DOHH2 (cell line): Measurements from ENCODE around the gene TPPP2.

Experiments used
- H3F3A ChIP-seq: fragments of 200-600 bp; sonication (generic), shearing (Covaris generic); 2 replicates; pipeline ENCODE4 v1.6.0; 2016; ENCODE audit warnings: antibody characterized with exemption, mild to moderate bottlenecking; ENCODE audit not compliant: control insufficient read depth, insufficient read depth
- H3K27ac ChIP-seq: fragments of 200-600 bp; sonication (generic); 2 replicates; pipeline ENCODE4 v1.5.1; 2014; ENCODE audit warnings: low read depth, mild to moderate bottlenecking, low read length, moderate library complexity
- H3K27me3 ChIP-seq: fragments of 200-600 bp; sonication (generic); 2 replicates; pipeline ENCODE4 v1.6.1; 2014; ENCODE audit warnings: mild to moderate bottlenecking, low read length, mixed read lengths; ENCODE audit not compliant: control insufficient read depth
- H3K36me3 ChIP-seq: fragments of 200-600 bp; sonication (generic); 2 replicates; pipeline ENCODE4 v1.6.1; 2014; ENCODE audit warnings: mild to moderate bottlenecking, low read length, moderate library complexity, mixed read lengths; ENCODE audit not compliant: control insufficient read depth
- H3K4me1 ChIP-seq: fragments of 200-600 bp; sonication (generic); 2 replicates; pipeline ENCODE4 v1.6.1; 2014; ENCODE audit warnings: mild to moderate bottlenecking, low read length, mixed read lengths; ENCODE audit not compliant: control insufficient read depth
- H3K4me2 ChIP-seq: fragments of 200-600 bp; sonication (generic); 2 replicates; pipeline ENCODE4 v1.6.0; 2014; ENCODE audit warnings: mild to moderate bottlenecking, low read length, moderate library complexity
- H3K4me3 ChIP-seq: fragments of 200-600 bp; sonication (generic); 2 replicates; pipeline ENCODE4 v1.5.1; 2014; ENCODE audit warnings: mild to moderate bottlenecking, low read length, mixed read lengths
- H3K79me2 ChIP-seq: fragments of 200-600 bp; sonication (generic); 2 replicates; pipeline ENCODE4 v1.6.1; 2014; ENCODE audit warnings: mild to moderate bottlenecking, low read length, mixed read lengths; ENCODE audit not compliant: control insufficient read depth
- H3K9me2 ChIP-seq: fragments of 200-600 bp; sonication (generic); replicated peaks from 2 replicates; pipeline ENCODE4 v1.6.1; 2014; ENCODE audit warnings: mild to moderate bottlenecking, low read length, mixed read lengths; ENCODE audit not compliant: control insufficient read depth
- H3K9me3 ChIP-seq: fragments of 200-600 bp; sonication (generic); 2 replicates; pipeline ENCODE4 v1.6.1; 2014; ENCODE audit warnings: antibody characterized with exemption, low read length, mixed read lengths; ENCODE audit not compliant: control insufficient read depth, insufficient read depth
- H4K20me1 ChIP-seq: fragments of 200-600 bp; sonication (generic); 2 replicates; pipeline ENCODE4 v1.6.0; 2014; ENCODE audit warnings: low read depth, mild to moderate bottlenecking, antibody characterized with exemption, low read length, moderate library complexity; ENCODE audit not compliant: control insufficient read depth, insufficient read depth
- CTCF ChIP-seq: fragments of 200-600 bp; sonication (generic); IDR thresholded peaks from one replicate; pipeline ENCODE4 v1.5.1; 2014; ENCODE audit warnings: antibody characterized with exemption, mild to moderate bottlenecking, low read depth, low read length; ENCODE audit not compliant: poor library complexity, severe bottlenecking
- EZH2phosphoT487 ChIP-seq: fragments of 200-600 bp; sonication (generic); IDR thresholded peaks from 2 replicates; pipeline ENCODE4 v1.6.1; 2017; ENCODE audit warnings: borderline replicate concordance, mild to moderate bottlenecking, antibody characterized with exemption, low read length, moderate library complexity, mixed read lengths

Gene TPPP2

GRCh38 chr14:20997564-20997963 lies 32.5 kb upstream of the TPPP2 start:
- Histone ChIP-seq H3K9me3 (no peaks in the 10 kb centered on the region), H3K79me2 (peaks cover 1% of the 10 kb centered on the region; the same call in 1 of the 2 replicates), H3K9me2 (no peaks in the 10 kb centered on the region), H4K20me1 (no peaks in the 10 kb centered on the region), H3K36me3 (peaks cover 44% of the 10 kb centered on the region), H3K4me1 (no peaks in the 10 kb centered on the region), H3K27me3 (no peaks in the 10 kb centered on the region), H3K4me2 (no peak overlapping the region), H3F3A (no peaks in the 10 kb centered on the region), H3K27ac (no peak overlapping the region), H3K4me3 (no peak overlapping the region)
- TF ChIP-seq CTCF (no peak), EZH2phosphoT487 (no peak)

- Histone ChIP-seq H4K20me1 (no peaks in the 10 kb centered on the region), H3K4me2 (no peak overlapping the region), H3K79me2 (no peaks in the 10 kb centered on the region), H3F3A (no peaks in the 10 kb centered on the region), H3K9me2 (no peaks in the 10 kb centered on the region), H3K9me3 (no peaks in the 10 kb centered on the region), H3K4me1 (no peaks in the 10 kb centered on the region), H3K4me3 (no peak overlapping the region), H3K36me3 (peaks cover 38% of the 10 kb centered on the region), H3K27ac (no peak overlapping the region), H3K27me3 (no peaks in the 10 kb centered on the region)
- TF ChIP-seq CTCF (no peak), EZH2phosphoT487 (no peak)
These were observed 31.9 kb upstream of the TPPP2 start for GRCh38 chr14:20998139-20998538.

GRCh38 chr14:20998674-20999366 lies 31.2 kb upstream of the TPPP2 start, which contains the start of gene SLC39A2:
Gene SLC39A2, plus strand, starts transcription at chr14:20999293. Its CDS starts 154 bp downstream, at chr14:20999447.
- no peaks in the 10 kb centered on the region for H4K20me1 ChIP-seq
- no peaks in the 10 kb centered on the region for H3K79me2 ChIP-seq
- H3K27me3 ChIP-seq, result no peaks in the 10 kb centered on the region
- H3K9me2 ChIP-seq, result no peaks in the 10 kb centered on the region
- TF ChIP-seq EZH2phosphoT487 (no peak), CTCF (no peak)
- H3K27ac ChIP-seq, result no peak within 1 kb of the TSS
- H3K36me3 ChIP-seq, result peaks cover 33% of the 10 kb centered on the region
- no peak within 1 kb of the TSS for H3K4me2 ChIP-seq
- no peak within 1 kb of the TSS for H3K4me3 ChIP-seq
- no peaks in the 10 kb centered on the region for H3K4me1 ChIP-seq
- no peaks in the 10 kb centered on the region for H3F3A ChIP-seq
- no peaks in the 10 kb centered on the region for H3K9me3 ChIP-seq
